Endothelial cell of umbilical vein (primary cell): ENCODE results near the gene POU4F3. TPM values are rescaled to one million over a fixed set of nuclear protein-coding genes. Genes with fewer than 3 reads are reported as not detected.

ENCODE experiments used
- BruUV-seq: library from RNA; stranded (reverse); fragments of 400-500 nt; replicated peaks from 2 replicates; lab custom pipeline; 2021; lab: Mats Ljungman, UMichigan
- CTCF ChIA-PET: fragments of 300-600, 350-600 bp; sonication (Branson Sonifier 250); formaldehyde crosslinking; loops from one replicate; lab custom pipeline; 2021; ENCODE audit warnings: antibody characterized with exemption, inconsistent platforms; lab: Charles Lee
- POLR2A ChIA-PET: fragments of 300-600, 350-600 bp; sonication (Branson Sonifier 250); formaldehyde crosslinking; loops from one replicate; lab custom pipeline; 2021; ENCODE audit warnings: antibody characterized with exemption, inconsistent platforms; lab: Charles Lee
- DNase-seq: peaks from one replicate; pipeline ENCODE4 v3.0.0-alpha.2; 2011; ENCODE audit warnings: low read depth, low spot score
- FAIRE-seq: peaks from 2 replicates; lab custom pipeline; 2011; peaks lifted over from hg19 to GRCh38; lab: Jason Lieb, UNC
- H2AFZ ChIP-seq: 2 replicates; pipeline ENCODE4 v1.6.0; 2012; ENCODE audit warnings: low read depth, low read length, control low read depth, inconsistent platforms
- H3K27ac ChIP-seq: 2 replicates; pipeline ENCODE4 v1.5.1; 2011; ENCODE audit warnings: low read depth, mild to moderate bottlenecking, control low read depth, low read length, moderate library complexity; ENCODE audit not compliant: insufficient read depth
- H3K27me3 ChIP-seq, 2 experiments: 2 replicates each; pipeline versions ENCODE4 v1.6.0 to v1.6.1; 2011; ENCODE audit warnings: low read length in 2 of 2, mixed read lengths in 1 of 2; ENCODE audit not compliant: control insufficient read depth in 2 of 2, insufficient read depth in 2 of 2
- H3K36me3 ChIP-seq, 2 experiments: 2 replicates in 1 of 2; 3 replicates in 1 of 2; pipeline ENCODE4 v1.5.1; 2011; ENCODE audit warnings: low read length in 2 of 2, mild to moderate bottlenecking in 1 of 2, moderate library complexity in 1 of 2; ENCODE audit not compliant: control insufficient read depth in 2 of 2, insufficient read depth in 2 of 2; ENCODE audit errors: extremely low read depth in 1 of 2
- H3K4me1 ChIP-seq: 3 replicates; pipeline ENCODE4 v1.5.1; 2011; ENCODE audit warnings: mild to moderate bottlenecking, low read length; ENCODE audit not compliant: control insufficient read depth, insufficient read depth; ENCODE audit errors: extremely low read depth
- H3K4me2 ChIP-seq: 2 replicates; pipeline ENCODE4 v1.6.1; 2011; ENCODE audit warnings: low read length, control low read depth, mixed read lengths; ENCODE audit not compliant: insufficient read depth
- H3K4me3 ChIP-seq, 3 experiments: fragments of 200-600 bp in 1 of 3; sonication (generic), shearing (Covaris generic) in 1 of 3; replicated peaks in 1 of 3; 2 replicates each; pipeline ENCODE4 v1.5.1; 2011 to 2016; ENCODE audit warnings: control low read depth in 3 of 3, low read length in 3 of 3, mild to moderate bottlenecking in 2 of 3, inconsistent platforms in 1 of 3, low read depth in 1 of 3, moderate library complexity in 1 of 3; ENCODE audit not compliant: insufficient read depth in 1 of 3
- H3K79me2 ChIP-seq: 2 replicates; pipeline ENCODE4 v1.6.0; 2012; ENCODE audit warnings: low read length, inconsistent platforms; ENCODE audit not compliant: control insufficient read depth, insufficient read depth
- H3K9ac ChIP-seq: replicated peaks from 2 replicates; pipeline ENCODE3; 2011; ENCODE audit warnings: low read length, control low read depth; ENCODE audit not compliant: insufficient read depth; ENCODE audit errors: extremely low read depth
- H3K9me1 ChIP-seq: replicated peaks from 3 replicates; pipeline ENCODE4 v1.6.0; 2011; ENCODE audit warnings: mild to moderate bottlenecking, low read length; ENCODE audit not compliant: control insufficient read depth, insufficient read depth; ENCODE audit errors: extremely low read depth
- H3K9me3 ChIP-seq: replicated peaks from 2 replicates; pipeline ENCODE4 v1.5.1; 2012; ENCODE audit warnings: low read length, inconsistent platforms; ENCODE audit not compliant: control insufficient read depth, insufficient read depth
- H4K20me1 ChIP-seq: replicated peaks from 2 replicates; pipeline ENCODE3; 2011; ENCODE audit warnings: mild to moderate bottlenecking, low read length; ENCODE audit not compliant: control insufficient read depth, insufficient read depth; ENCODE audit errors: extremely low read depth
- CTCF ChIP-seq, 2 donors: IDR thresholded peaks; 1 replicate in 1 of 2; 2 replicates in 1 of 2; pipeline ENCODE4 v1.5.1; 2011; ENCODE audit warnings: low read length in 2 of 2, mild to moderate bottlenecking in 2 of 2, moderate library complexity in 2 of 2, control low read depth in 1 of 2, inconsistent platforms in 1 of 2, low read depth in 1 of 2; ENCODE audit not compliant: insufficient read depth in 1 of 2; ENCODE audit errors: extremely low read depth in 1 of 2
- EZH2 ChIP-seq: IDR thresholded peaks from 2 replicates; pipeline ENCODE4 v1.6.1; 2012; ENCODE audit warnings: borderline replicate concordance, low read depth, mild to moderate bottlenecking, moderate library complexity, low read length, inconsistent platforms; ENCODE audit not compliant: severe bottlenecking
- FOS ChIP-seq: IDR thresholded peaks from 2 replicates; pipeline ENCODE4 v1.6.1; 2011; ENCODE audit warnings: mild to moderate bottlenecking, low read length, moderate library complexity, borderline replicate concordance; ENCODE audit not compliant: insufficient read depth
- GATA2 ChIP-seq: IDR thresholded peaks from 2 replicates; pipeline ENCODE4 v1.7.0; 2011; ENCODE audit warnings: low read depth, mild to moderate bottlenecking, moderate library complexity, mixed read lengths, low read length; ENCODE audit not compliant: insufficient read length, insufficient read depth
- JUN ChIP-seq: IDR thresholded peaks from 2 replicates; pipeline ENCODE4 v1.6.1; 2011; ENCODE audit warnings: borderline replicate concordance, low read depth; ENCODE audit not compliant: insufficient read length, insufficient read depth
- MAX ChIP-seq: IDR thresholded peaks from 2 replicates; pipeline ENCODE4 v1.6.1; 2011; ENCODE audit not compliant: insufficient read depth, insufficient read length
- MYC ChIP-seq: IDR thresholded peaks from one replicate; pipeline ENCODE4 v1.6.1; 2011; ENCODE audit warnings: mild to moderate bottlenecking, low read depth, low read length
- POLR2A ChIP-seq: IDR thresholded peaks from 2 replicates; pipeline ENCODE4 v1.6.1; 2012; ENCODE audit warnings: low read depth, mild to moderate bottlenecking, control low read depth, low read length
- POLR2AphosphoS5 ChIP-seq: IDR thresholded peaks from 2 replicates; pipeline ENCODE4 v1.6.1; 2012; ENCODE audit warnings: low read depth, mild to moderate bottlenecking, control low read depth, low read length, moderate library complexity; ENCODE audit not compliant: insufficient read depth
- dilution Hi-C: fragments of 300-500 bp; cut with MboI; formaldehyde crosslinking; loops from one replicate; pipeline ENCODE4 v1.15.0; 2019; ENCODE audit warnings: low sequenced_read_pairs; ENCODE audit not compliant: extremely low pct_ligation_motif_present
- intact Hi-C: fragments of 100-400 bp; cut with micrococcal nuclease; formaldehyde crosslinking; loops from one replicate; pipeline ENCODE4 v1.10.0; 2022
- polyA plus RNA-seq, 4 experiments: library from polyadenylated mRNA; depleted of rRNA in 3 of 4; stranded (reverse) in 3 of 4; unstranded in 1 of 4; fragments of >200 nt; gene quantifications; 2 replicates each; pipeline versions ENCODE4 v1.2.1 to v1.2.3, GENCODE V29; 2011 to 2012; ENCODE audit warnings: missing spikeins in 1 of 4
- total RNA-seq: library from RNA; stranded (reverse); gene quantifications from 2 replicates; pipeline ENCODE4 v1.2.3, GENCODE V29; 2021

POU4F3 gene
- total and polyA plus RNA-seq, 2 donors (not counting 3 experiments of a cell fraction or from before 2014, with no cell fraction given) = 0.08 TPM; not detected in 1

GRCh38 chr5:146388386-146388785 is 49.7 kb downstream of the POU4F3 start:
- Histone ChIP-seq H3K4me2 (no peak overlapping the region), H3K36me3 (no peaks in the 10 kb centered on the region), H3K4me1 (no peaks in the 10 kb centered on the region), H3K4me3 (no peak overlapping the region), H3K9ac (no peak overlapping the region), H3K27ac (no peak overlapping the region), H3K27me3 (peaks cover 4% of the 10 kb centered on the region in 2 experiments), H3K79me2 (no peaks in the 10 kb centered on the region), H2AFZ (no peak overlapping the region), H3K9me1 (no peaks in the 10 kb centered on the region), H4K20me1 (no peaks in the 10 kb centered on the region), H3K9me3 (no peaks in the 10 kb centered on the region)
- DNase-seq (no peak), FAIRE-seq (no peak)
- ChIA-PET POLR2A (interaction anchor here (0.6 kb wide), 1 partner anchor 24 kb away, joined by 9 read pairs; no protein-coding TSS in a partner anchor), CTCF (interaction anchor here (0.8 kb wide), 1 partner anchor 12 kb away, joined by 3 read pairs; no protein-coding TSS in a partner anchor)
- intact Hi-C loops = no loop called here
- BruUV-seq = no TSS peak
- TF ChIP-seq EZH2 (no peak), GATA2 (no peak), POLR2AphosphoS5 (no peak), CTCF (IDR thresholded peaks at IDR 0.05; ENCODE audit: extremely low read depth in 1 of 2, insufficient read depth in 1 of 2, low read depth in 1 of 2, low read length in 2 of 2) (no peak), MYC (no peak), JUN (no peak), POLR2A (no peak), MAX (no peak), FOS (no peak)
- dilution Hi-C loops = no loop called here
